ENCODE data around the gene ORAI3. TPM values are rescaled to one million over a fixed set of nuclear protein-coding genes. Genes with fewer than 3 reads are reported as not detected.

ORAI3 gene
- 25.2 and 30.0 TPM in 2 replicates for total RNA-seq
- long read RNA-seq, partial matches to known transcripts = 2 of 3 reads
- long read RNA-seq, other reads (novel, unspliced or antisense) = 0 of 3 reads

- peak within 1 kb of the TSS; percentile 97 for H3K27ac Mint-ChIP-seq (ENCODE audit: unreplicated experiment)
- no peak for DNase-seq (ENCODE audit: extremely low spot score, unreplicated experiment)
- no peaks in the 10 kb centered on the region for H3K27me3 Mint-ChIP-seq (ENCODE audit: unreplicated experiment)
- peak within 1 kb of the TSS; percentile 86 for H3K4me3 Mint-ChIP-seq (ENCODE audit: unreplicated experiment)
- H3K4me1 Mint-ChIP-seq (ENCODE audit: unreplicated experiment) = peaks cover 36% of the 10 kb centered on the region
- no peaks in the 10 kb centered on the region for H3K9me3 Mint-ChIP-seq (ENCODE audit: unreplicated experiment)
- TF ChIP-seq, protein P1, sequence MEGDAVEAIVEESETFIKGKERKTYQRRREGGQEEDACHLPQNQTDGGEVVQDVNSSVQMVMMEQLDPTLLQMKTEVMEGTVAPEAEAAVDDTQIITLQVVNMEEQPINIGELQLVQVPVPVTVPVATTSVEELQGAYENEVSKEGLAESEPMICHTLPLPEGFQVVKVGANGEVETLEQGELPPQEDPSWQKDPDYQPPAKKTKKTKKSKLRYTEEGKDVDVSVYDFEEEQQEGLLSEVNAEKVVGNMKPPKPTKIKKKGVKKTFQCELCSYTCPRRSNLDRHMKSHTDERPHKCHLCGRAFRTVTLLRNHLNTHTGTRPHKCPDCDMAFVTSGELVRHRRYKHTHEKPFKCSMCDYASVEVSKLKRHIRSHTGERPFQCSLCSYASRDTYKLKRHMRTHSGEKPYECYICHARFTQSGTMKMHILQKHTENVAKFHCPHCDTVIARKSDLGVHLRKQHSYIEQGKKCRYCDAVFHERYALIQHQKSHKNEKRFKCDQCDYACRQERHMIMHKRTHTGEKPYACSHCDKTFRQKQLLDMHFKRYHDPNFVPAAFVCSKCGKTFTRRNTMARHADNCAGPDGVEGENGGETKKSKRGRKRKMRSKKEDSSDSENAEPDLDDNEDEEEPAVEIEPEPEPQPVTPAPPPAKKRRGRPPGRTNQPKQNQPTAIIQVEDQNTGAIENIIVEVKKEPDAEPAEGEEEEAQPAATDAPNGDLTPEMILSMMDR (IDR thresholded peaks at IDR 0.05) = no peak
- peaks cover 11% of the 10 kb centered on the region for H3K36me3 Mint-ChIP-seq (ENCODE audit: unreplicated experiment)
Measured at GRCh38 chr16:30948667-30949649, at the start of gene ORAI3. Gene ORAI3 (plus strand): TSS chr16:30949068. CDS start chr16:30949290, 222 bp downstream.

DNA sequence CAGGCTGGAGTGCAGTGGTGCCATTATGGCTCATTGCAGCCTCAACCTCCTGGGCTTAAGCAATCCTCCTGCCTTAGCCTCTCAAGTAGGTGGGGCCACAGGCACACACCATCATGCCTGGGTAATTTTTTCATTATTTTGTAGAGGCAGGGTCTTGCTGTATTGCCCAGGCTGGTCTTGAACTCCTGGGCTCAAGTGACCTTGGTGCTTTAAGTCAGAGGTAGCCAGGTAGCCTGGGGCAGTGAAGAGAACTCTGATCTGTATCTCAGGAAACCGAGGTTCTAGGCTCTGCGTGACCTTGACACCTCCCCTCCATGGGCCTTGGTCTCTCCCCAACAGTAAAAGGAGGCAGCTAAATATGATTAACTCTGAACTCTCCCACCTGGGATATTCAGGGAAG lies 49.1 kb upstream of the ORAI3 start:
- Mint-ChIP-seq H3K4me3 (ENCODE audit: unreplicated experiment) (no peak overlapping the region), H3K27ac (ENCODE audit: unreplicated experiment) (no peak overlapping the region), H3K36me3 (ENCODE audit: unreplicated experiment) (no peaks in the 10 kb centered on the region), H3K27me3 (ENCODE audit: unreplicated experiment) (no peaks in the 10 kb centered on the region), H3K9me3 (ENCODE audit: unreplicated experiment) (no peaks in the 10 kb centered on the region), H3K4me1 (ENCODE audit: unreplicated experiment) (peaks cover 37% of the 10 kb centered on the region)
- DNase-seq (ENCODE audit: extremely low spot score, unreplicated experiment) = no peak
- TF ChIP-seq, protein P1 (IDR thresholded peaks at IDR 0.05) = no peak

DNA sequence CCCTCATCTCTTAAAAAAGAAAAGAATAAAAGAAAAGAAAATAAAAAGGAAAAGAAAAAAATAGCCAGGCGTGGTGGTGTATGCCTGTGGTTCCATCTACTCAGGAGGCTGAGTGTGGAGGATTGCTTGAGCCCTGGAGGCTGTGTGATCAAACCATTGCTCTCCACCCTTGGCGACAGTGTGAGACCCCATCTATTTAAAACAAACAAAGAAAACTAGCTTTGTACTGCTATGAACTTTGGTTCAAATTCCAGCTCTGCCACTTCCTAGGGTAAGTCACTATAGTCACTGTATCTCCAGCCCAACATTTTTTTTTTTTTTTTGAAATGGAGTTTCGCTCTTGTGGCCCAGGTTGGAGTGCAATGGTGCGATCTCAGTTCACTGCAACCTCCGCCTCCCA lies 48.3 kb upstream of the ORAI3 start:
- Mint-ChIP-seq H3K4me1 (ENCODE audit: unreplicated experiment) (peaks cover 31% of the 10 kb centered on the region), H3K9me3 (ENCODE audit: unreplicated experiment) (no peaks in the 10 kb centered on the region), H3K4me3 (ENCODE audit: unreplicated experiment) (no peak overlapping the region), H3K27ac (ENCODE audit: unreplicated experiment) (no peak overlapping the region), H3K36me3 (ENCODE audit: unreplicated experiment) (no peaks in the 10 kb centered on the region), H3K27me3 (ENCODE audit: unreplicated experiment) (no peaks in the 10 kb centered on the region)
- TF ChIP-seq, protein P1 (IDR thresholded peaks at IDR 0.05) = no peak
- DNase-seq (ENCODE audit: extremely low spot score, unreplicated experiment) = no peak

DNA sequence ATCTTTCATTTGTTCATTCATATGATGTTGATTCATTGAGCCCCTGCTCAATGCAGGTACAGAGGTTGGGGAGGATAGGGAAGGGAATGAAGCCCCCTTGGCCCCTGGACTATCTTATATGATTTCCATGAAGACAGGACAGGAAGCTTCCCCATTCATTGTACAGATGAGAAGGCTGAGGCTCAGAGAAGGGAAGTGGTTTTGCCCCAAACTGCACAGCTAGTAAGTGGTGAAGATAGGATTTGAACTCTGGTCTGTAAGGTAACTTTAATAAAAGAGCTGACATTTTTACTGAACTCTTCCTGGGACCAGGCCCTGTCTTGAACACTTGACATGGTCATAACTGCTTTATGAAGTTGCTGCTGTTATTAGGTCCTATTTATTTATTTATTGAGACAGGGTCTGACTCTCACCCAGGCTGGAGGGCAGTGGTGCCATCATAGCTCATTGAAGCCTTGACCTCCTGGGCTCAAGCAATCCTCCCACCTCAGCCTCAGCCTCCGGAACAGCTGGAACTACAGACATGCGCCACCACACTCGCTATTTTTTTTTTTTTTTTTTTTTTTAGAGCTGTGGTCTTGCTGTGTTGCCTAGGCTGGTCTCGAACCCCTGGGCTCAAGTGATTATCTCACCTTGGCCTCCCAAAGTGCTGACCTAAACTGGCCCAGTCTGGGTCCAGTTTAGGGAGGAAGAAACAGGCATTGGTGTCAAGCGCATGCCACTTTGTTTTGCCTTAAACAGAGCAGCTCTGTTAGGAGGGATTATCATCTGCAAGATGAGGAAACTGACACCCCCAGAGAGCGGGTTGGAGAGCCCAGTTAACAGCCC lies 47.5 kb upstream of the ORAI3 start:
- Mint-ChIP-seq H3K9me3 (ENCODE audit: unreplicated experiment) (no peaks in the 10 kb centered on the region), H3K27ac (ENCODE audit: unreplicated experiment) (peak overlapping the region; percentile 60), H3K27me3 (ENCODE audit: unreplicated experiment) (no peaks in the 10 kb centered on the region), H3K36me3 (ENCODE audit: unreplicated experiment) (no peaks in the 10 kb centered on the region), H3K4me3 (ENCODE audit: unreplicated experiment) (peak overlapping the region; percentile 56), H3K4me1 (ENCODE audit: unreplicated experiment) (peaks cover 23% of the 10 kb centered on the region)
- TF ChIP-seq, protein P1 (IDR thresholded peaks at IDR 0.05) = no peak
- no peak for DNase-seq (ENCODE audit: extremely low spot score, unreplicated experiment)

All from osteocyte (in vitro differentiated cells).